IgD-negative memory B cell (primary cell): ENCODE results near the gene MRGPRX2. TPM values are rescaled to one million over a fixed set of nuclear protein-coding genes. Genes with fewer than 3 reads are reported as not detected.

Experiments
- H3K27ac Mint-ChIP-seq, 3 donors: one replicate each; pipeline ENCODE4 v1.8.0; 2020 to 2022; ENCODE audit warnings: mild to moderate bottlenecking in 3 of 3, mixed read lengths in 3 of 3, moderate library complexity in 1 of 3
- H3K27me3 Mint-ChIP-seq: one replicate; pipeline ENCODE4 v1.8.0; 2021; ENCODE audit warnings: mixed read lengths
- H3K36me3 Mint-ChIP-seq: one replicate; pipeline ENCODE4 v1.8.0; 2020; ENCODE audit warnings: mild to moderate bottlenecking, mixed read lengths
- H3K4me1 Mint-ChIP-seq, 3 donors: one replicate each; pipeline ENCODE4 v1.8.0; 2020 to 2022; ENCODE audit warnings: mixed read lengths in 3 of 3, mild to moderate bottlenecking in 1 of 3
- H3K4me3 Mint-ChIP-seq, 4 donors: one replicate each; pipeline ENCODE4 v1.8.0; 2020 to 2022; ENCODE audit warnings: mild to moderate bottlenecking in 4 of 4, mixed read lengths in 4 of 4, moderate library complexity in 3 of 4
- H3K9me3 Mint-ChIP-seq, 3 donors: one replicate each; pipeline ENCODE4 v1.8.0; 2020 to 2021; ENCODE audit warnings: mixed read lengths in 3 of 3, mild to moderate bottlenecking in 1 of 3
- polyA plus RNA-seq: library from polyadenylated mRNA; unstranded; fragments of 300-500 nt; fragmentation: Illumina TruSeq; gene quantifications from one replicate; pipeline ENCODE4 v1.2.3, GENCODE V29; 2021

The MRGPRX2 gene
- polyA plus RNA-seq, 1 donor from 2014 or later, result not detected

DNA sequence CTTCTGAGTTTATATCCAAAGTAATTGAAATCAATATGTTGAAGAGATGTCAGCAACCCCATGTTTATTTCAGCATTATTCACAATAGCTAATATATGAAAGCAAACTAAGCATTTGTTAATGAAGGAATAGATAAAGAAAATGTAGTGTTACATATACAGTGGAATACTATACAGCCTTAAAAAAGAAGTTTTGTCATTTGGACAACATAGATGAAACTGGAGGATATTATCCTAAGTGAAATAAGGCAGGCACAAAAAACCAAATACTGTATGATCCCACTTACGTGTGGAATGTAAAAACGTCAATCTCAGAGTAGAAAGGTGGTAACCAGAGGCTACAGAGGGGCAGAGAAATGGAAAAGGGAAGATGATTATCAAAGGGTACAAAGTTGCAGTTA, 10.2 kb downstream of the MRGPRX2 start:
- peaks cover 0 to 20% (median 4%) of the 10 kb centered on the region in 3 donors for H3K9me3 Mint-ChIP-seq
- H3K4me1 Mint-ChIP-seq, result no peaks in the 10 kb centered on the region
- no peaks in the 10 kb centered on the region for H3K36me3 Mint-ChIP-seq
- peaks cover 4% of the 10 kb centered on the region for H3K27me3 Mint-ChIP-seq
- H3K4me3 Mint-ChIP-seq, result no peak overlapping the region
- no peak overlapping the region for H3K27ac Mint-ChIP-seq

DNA sequence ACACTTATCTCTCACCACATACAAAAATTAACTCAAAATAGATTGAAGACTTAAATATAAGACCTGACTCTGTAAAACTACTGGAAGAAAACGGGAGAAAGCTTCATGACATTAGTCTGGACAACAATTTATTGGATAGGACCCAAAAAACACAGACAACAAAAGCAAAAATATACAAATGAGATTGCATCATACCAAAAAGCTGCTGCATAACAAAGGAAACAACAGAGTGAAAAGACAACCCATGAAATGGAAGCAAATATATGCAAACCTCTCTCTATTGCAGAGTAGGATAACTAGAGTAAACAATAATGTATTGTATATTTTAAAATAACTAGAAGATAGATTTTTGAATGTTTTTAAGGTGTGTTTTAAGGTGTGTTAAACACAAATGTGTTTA, 11.2 kb downstream of the MRGPRX2 start:
- no peaks in the 10 kb centered on the region for H3K4me1 Mint-ChIP-seq
- H3K36me3 Mint-ChIP-seq, result no peaks in the 10 kb centered on the region
- H3K27ac Mint-ChIP-seq, result no peak overlapping the region
- peaks cover 4% of the 10 kb centered on the region for H3K27me3 Mint-ChIP-seq
- peaks cover 0 to 26% (median 4%) of the 10 kb centered on the region in 3 donors for H3K9me3 Mint-ChIP-seq
- peak overlapping the region in 1 of 4 donors; percentile 57 for H3K4me3 Mint-ChIP-seq

DNA sequence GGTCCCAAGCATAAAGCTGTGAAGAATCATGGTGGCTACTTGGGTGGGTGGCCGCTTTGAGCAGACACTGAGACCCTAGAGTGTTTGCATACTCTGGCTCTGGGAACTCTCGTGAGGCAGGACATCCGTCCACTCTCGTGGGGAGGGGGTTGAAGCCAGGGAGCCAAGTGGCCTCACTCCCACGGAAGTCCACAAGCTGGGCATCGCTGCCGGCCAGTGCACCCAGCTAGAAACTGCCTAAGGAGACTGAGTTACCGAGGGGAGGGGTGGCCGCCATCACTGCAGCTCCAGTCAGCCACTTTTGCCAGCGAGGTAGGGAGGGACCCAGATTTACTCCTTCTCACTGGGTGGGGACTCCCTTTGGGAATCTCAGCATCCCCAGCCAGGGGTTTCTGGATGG, 20.5 kb downstream of the MRGPRX2 start:
- H3K4me1 Mint-ChIP-seq, result no peaks in the 10 kb centered on the region
- no peaks in the 10 kb centered on the region for H3K36me3 Mint-ChIP-seq
- no peak overlapping the region for H3K27ac Mint-ChIP-seq
- no peak overlapping the region for H3K4me3 Mint-ChIP-seq
- peaks cover 9 to 19% (median 16%) of the 10 kb centered on the region in 3 donors for H3K9me3 Mint-ChIP-seq
- peaks cover 3% of the 10 kb centered on the region for H3K27me3 Mint-ChIP-seq

DNA sequence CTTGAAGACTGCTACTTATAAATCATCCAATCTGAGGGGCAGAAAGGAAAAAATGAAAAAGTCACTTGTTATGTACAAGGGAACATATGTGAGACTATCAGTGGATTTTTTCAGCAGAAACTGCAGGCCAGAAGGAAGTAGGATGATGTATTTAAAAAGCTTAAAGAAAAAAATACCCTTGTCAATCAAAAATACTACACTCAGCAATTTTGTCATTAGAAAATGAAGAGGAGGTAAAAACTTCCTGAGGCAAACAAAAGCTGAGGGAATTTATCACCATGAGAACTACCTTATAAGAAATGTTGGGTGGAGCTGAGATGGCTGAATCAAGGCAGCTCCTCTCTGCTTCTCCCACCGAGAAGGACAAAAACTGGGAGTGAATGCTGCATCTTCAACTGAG, 21.1 kb downstream of the MRGPRX2 start:
- Mint-ChIP-seq H3K4me1 (no peaks in the 10 kb centered on the region), H3K27ac (no peak overlapping the region), H3K4me3 (no peak overlapping the region), H3K36me3 (no peaks in the 10 kb centered on the region), H3K27me3 (peaks cover 3% of the 10 kb centered on the region), H3K9me3 (peaks cover 9 to 16% (median 13%) of the 10 kb centered on the region in 3 donors)

DNA sequence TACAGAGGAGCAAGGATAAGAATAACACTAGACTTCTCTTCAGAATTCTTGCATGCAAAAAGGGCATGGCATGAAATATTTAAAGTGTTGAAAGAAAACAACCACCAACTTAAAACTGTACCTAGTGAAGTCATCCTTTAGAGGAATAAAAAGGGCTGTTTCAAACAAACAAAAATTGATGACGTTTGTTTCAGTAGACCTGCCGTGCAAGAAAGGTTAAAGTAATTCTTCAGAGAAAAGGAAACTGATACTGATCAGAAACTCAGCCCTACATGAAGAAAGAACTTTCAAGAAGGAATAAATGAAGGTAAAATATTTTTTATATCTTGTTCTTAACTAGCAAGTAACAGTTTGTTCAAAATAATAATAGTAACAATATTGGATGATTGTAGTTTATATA, 27.5 kb downstream of the MRGPRX2 start:
- H3K4me1 Mint-ChIP-seq, result no peaks in the 10 kb centered on the region
- H3K36me3 Mint-ChIP-seq, result no peaks in the 10 kb centered on the region
- H3K4me3 Mint-ChIP-seq, result no peak overlapping the region
- peaks cover 9% of the 10 kb centered on the region for H3K27me3 Mint-ChIP-seq
- no peak overlapping the region for H3K27ac Mint-ChIP-seq
- peaks cover 3 to 7% (median 5%) of the 10 kb centered on the region in 3 donors for H3K9me3 Mint-ChIP-seq

DNA sequence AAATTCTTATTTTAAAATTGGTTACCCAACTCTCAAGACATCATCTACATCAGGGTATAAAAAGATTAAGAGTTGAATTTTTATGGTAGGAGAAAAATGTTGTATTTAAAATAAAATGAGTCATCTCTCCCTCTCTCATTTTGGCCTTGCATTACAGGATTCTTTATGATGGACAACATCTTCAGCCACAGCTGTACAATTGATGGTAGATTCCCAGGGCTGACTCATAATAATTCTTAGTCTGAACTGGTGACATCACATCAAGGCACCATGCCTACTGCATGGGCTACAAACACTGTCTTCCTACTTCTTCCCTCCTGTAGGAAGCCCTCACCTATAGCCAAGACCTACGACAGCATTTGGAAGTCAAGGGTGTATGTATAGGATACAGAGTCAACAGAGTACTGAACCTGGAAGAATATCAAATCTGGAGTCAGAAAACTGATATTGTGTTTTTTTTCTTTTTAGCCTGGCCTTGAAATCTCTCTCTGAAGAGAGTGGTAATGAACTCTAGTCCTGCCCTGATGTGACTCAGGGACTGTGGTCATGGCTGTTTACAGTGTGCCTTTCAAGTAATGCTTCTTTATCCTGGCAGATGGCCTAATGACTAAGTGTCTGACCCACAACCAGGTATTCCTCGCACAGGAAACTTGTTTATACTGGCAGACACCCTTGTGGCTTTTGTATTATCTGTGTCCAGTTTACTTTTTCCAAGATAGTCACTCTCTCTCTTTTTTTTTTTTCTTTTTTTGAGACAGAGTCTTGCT, 32.5 kb downstream of the MRGPRX2 start:
- Mint-ChIP-seq H3K4me1 (no peaks in the 10 kb centered on the region), H3K9me3 (peaks cover 2 to 5% (median 5%) of the 10 kb centered on the region in 3 donors), H3K27ac (no peak overlapping the region), H3K27me3 (peaks cover 11% of the 10 kb centered on the region), H3K4me3 (no peak overlapping the region), H3K36me3 (no peaks in the 10 kb centered on the region)

DNA sequence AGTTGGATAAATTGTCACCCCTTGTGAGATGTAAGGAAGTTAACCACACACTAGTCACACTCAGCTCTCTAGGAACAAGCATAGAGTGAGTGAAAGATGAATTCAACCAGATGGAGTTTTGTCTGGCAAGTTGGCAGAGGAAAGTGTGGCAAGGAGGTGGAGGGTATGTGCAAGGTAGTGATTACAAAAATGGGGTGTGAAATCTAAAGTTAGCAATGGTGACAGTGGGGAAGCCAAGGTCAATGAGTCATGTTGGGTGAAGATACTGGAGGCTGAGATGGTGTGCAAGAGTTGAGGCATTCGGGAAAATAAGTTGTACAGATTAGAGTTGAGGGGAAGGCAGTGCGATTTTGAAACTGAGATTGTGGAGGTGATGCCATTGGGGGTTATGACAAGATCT, 33.7 kb downstream of the MRGPRX2 start:
- Mint-ChIP-seq H3K27ac (no peak overlapping the region), H3K4me3 (no peak overlapping the region), H3K4me1 (no peaks in the 10 kb centered on the region), H3K27me3 (peaks cover 9% of the 10 kb centered on the region), H3K9me3 (peaks cover 2 to 5% (median 5%) of the 10 kb centered on the region in 3 donors), H3K36me3 (no peaks in the 10 kb centered on the region)

DNA sequence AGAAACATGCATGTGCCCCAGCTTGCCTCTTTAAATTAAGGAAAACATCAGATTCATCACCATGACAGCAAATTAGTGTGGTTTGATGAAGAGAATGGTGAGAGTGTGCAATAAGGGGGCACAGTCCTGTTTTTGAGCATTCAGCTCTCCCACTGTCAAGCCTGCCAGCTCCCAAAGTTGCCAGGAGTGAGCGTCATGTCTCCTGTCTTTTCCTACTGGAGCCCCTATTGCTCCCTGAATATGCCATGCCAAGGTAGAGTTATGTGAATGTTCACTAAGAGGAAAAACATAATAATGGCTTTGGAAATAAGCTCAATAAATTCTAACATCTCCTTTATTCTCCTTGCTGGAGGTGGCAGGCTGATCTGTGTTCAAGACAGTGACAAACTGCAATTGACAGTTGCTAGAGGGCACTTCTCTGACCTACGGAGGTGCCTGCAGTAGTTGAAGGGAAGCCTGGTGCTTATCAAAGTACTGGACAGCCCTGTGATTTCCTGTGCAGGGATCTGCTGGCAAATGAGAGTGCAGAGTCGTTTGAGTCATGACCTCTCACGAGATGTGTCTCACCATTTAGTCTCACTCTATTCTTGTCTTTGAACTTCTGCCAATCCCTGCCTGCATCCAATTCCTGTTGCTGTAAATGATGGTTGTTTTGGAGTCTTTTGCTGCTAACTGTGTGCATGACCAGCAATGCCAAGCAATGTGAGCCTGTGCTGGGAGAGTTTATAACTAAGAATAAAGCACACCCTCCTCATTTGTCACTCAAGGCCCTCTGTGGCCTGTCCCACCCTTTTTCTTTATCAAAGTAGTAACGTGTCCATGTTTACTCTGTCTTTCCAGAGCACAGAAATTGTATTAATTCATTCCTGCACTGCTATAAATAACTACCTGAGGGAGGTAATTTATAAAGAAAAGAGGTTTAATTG, 34.8 kb downstream of the MRGPRX2 start:
- Mint-ChIP-seq H3K4me1 (no peaks in the 10 kb centered on the region), H3K27ac (no peak overlapping the region), H3K4me3 (no peak overlapping the region), H3K36me3 (no peaks in the 10 kb centered on the region), H3K9me3 (no peaks in the 10 kb centered on the region), H3K27me3 (peaks cover 6% of the 10 kb centered on the region)

DNA sequence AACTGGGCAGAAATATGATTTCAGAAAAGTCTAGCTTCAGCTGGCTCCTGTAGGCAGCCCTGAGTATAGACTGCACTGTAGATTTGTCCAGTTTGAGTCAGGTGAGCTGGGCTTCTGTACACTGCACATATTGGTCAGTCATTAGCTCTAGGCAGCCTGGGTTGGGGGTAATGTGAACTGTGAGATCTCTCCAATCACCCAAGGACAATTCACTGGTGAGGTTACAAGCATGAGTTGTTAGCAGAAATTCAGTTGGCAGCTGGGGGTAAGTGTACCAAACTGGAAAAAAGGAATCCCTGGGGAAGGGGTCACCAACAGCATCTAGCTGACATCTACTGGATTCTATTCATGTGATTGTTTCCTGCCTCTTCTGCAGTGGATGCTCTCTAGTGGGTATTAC, 39.7 kb downstream of the MRGPRX2 start:
- Mint-ChIP-seq H3K27me3 (peaks cover 9% of the 10 kb centered on the region), H3K27ac (no peak overlapping the region), H3K9me3 (no peaks in the 10 kb centered on the region), H3K4me1 (no peaks in the 10 kb centered on the region), H3K4me3 (no peak overlapping the region), H3K36me3 (no peaks in the 10 kb centered on the region)

DNA sequence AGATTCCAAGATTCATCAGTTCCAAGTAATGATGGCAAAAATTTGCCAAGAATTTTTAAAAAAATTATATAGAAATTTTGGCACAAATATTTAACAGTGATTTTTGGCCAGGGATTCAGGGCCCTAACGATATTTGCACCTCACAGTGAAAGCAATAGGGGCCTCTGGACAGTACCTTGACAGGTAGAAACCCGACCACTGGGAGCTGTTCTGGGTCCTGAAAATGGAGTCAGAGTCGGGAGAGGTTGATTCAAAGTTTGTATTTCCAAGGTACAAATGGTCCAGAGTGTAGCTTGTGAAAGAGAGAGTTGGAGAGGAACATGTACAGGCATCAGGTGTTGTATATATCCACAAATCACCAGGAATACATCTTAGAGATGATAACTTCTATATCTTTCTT, 41.6 kb downstream of the MRGPRX2 start:
- Mint-ChIP-seq H3K27me3 (peaks cover 5% of the 10 kb centered on the region), H3K4me3 (no peak overlapping the region), H3K9me3 (peaks cover 0 to 2% (median 0%) of the 10 kb centered on the region in 3 donors), H3K27ac (no peak overlapping the region), H3K36me3 (no peaks in the 10 kb centered on the region), H3K4me1 (no peaks in the 10 kb centered on the region)

DNA sequence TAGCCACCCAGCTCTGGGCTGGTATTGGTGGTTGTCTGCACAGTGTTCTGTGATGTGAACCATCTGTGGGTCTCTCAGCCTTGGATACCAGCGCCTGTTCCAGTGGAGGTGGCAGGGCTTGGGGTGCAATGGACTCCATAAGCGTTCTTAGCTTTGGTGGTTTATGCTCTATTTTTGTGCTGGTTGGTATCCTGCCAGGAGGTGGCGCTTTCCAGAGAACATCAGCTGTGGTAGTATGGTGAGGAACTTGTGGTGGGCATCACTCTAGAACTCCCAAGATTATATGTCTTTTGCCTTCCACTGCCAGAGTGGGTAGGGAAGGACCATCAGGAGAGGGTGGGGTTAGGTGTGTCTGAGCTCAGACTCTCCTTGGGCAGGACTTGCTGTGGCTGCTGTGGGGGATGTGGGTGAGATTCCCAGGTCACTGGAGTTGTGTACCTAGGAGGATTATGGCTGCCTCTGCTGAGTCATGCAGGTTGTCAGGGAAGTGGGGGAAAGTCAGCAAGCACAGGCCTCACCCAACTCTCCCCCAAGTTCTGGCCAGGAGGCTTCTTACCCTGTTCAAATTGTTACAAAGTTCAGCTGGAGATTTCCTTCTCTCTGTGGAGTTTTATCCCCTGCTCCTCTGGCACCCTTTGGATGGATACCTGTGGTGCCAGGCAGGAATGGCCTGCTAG, 47.2 kb downstream of the MRGPRX2 start:
- peaks cover 8% of the 10 kb centered on the region for H3K27me3 Mint-ChIP-seq
- H3K36me3 Mint-ChIP-seq, result no peaks in the 10 kb centered on the region
- H3K27ac Mint-ChIP-seq, result peak overlapping the region in 1 of 3 donors; percentile 39
- no peak overlapping the region for H3K4me3 Mint-ChIP-seq
- peaks cover 4 to 12% (median 8%) of the 10 kb centered on the region in 3 donors for H3K9me3 Mint-ChIP-seq
- H3K4me1 Mint-ChIP-seq, result no peaks in the 10 kb centered on the region

DNA sequence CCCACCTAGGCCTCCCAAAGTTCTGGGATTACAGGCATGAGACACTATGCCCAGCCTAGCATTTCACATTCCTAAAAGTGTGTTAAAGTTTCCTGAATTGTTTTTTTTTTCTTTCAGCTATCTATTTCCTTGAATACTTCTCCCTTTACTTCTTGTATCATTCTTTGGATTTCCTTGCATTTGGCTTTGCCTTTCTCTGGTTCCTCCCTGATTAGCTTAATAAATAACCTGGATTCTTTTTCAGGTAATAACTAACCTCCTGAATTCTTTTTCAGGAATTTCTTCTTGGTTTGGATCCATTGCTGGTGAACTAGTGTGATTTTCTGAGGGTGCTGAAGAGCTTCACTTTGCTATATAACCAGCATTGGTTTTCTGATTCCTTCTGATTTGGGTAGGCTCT, 47.9 kb downstream of the MRGPRX2 start:
- Mint-ChIP-seq H3K27me3 (peaks cover 8% of the 10 kb centered on the region), H3K4me1 (no peaks in the 10 kb centered on the region), H3K9me3 (peaks cover 4 to 15% (median 15%) of the 10 kb centered on the region in 3 donors)

More for the DNA sequence above, 47.9 kb downstream of the MRGPRX2 start:
- H3K36me3 Mint-ChIP-seq, result no peaks in the 10 kb centered on the region
- peak overlapping the region in 1 of 3 donors; percentile 39 for H3K27ac Mint-ChIP-seq
- no peak overlapping the region for H3K4me3 Mint-ChIP-seq
